HG03565 (cell line): ENCODE measurements around the gene SPP2.

Experiments
- ATAC-seq: cut with Tn5 transposase; IDR thresholded peaks from one replicate; pipeline ENCODE4 v1.9.1; 2021; ENCODE audit warnings: mild to moderate bottlenecking, moderate library complexity; ENCODE audit not compliant: unreplicated experiment

SPP2 gene

GRCh38 chr2:234033885-234034284 is 16.6 kb upstream of the SPP2 start:
- no peak for ATAC-seq

GRCh38 chr2:234038076-234038802 is 12.3 kb upstream of the SPP2 start:
- no peak for ATAC-seq

GRCh38 chr2:234044157-234044556 is 6.3 kb upstream of the SPP2 start:
- ATAC-seq, result no peak

GRCh38 chr2:234046521-234046920 is 4.0 kb upstream of the SPP2 start:
- no peak for ATAC-seq

GRCh38 chr2:234047361-234047760 is 3.1 kb upstream of the SPP2 start:
- ATAC-seq, result no peak

- ATAC-seq, result no peak
Measured at GRCh38 chr2:234048049-234048448, 2.5 kb upstream of the SPP2 start.

- no peak for ATAC-seq
Measured at GRCh38 chr2:234051374-234052070, 1.0 kb downstream of the SPP2 start.

- ATAC-seq, result no peak
Measured at GRCh38 chr2:234058881-234059280, 8.4 kb downstream of the SPP2 start.

- ATAC-seq, result no peak
Measured at GRCh38 chr2:234060236-234060635, 9.7 kb downstream of the SPP2 start.

GRCh38 chr2:234061624-234062257 is 11.2 kb downstream of the SPP2 start:
- ATAC-seq, result no peak

- ATAC-seq, result no peak
Measured at GRCh38 chr2:234066587-234066986, 16.1 kb downstream of the SPP2 start.

- no peak for ATAC-seq
Measured at GRCh38 chr2:234071664-234072063, 21.2 kb downstream of the SPP2 start.

- no peak for ATAC-seq
Measured at GRCh38 chr2:234072454-234072853, 22.0 kb downstream of the SPP2 start.

- no peak for ATAC-seq
Measured at GRCh38 chr2:234074751-234075517, 24.4 kb downstream of the SPP2 start.

GRCh38 chr2:234075518-234075915 is 25.0 kb downstream of the SPP2 start:
- ATAC-seq, result no peak

GRCh38 chr2:234075947-234076346 is 25.4 kb downstream of the SPP2 start:
- no peak for ATAC-seq

GRCh38 chr2:234076451-234076850 is 25.9 kb downstream of the SPP2 start:
- ATAC-seq, result no peak

- ATAC-seq, result no peak
Measured at GRCh38 chr2:234078129-234078528, 27.6 kb downstream of the SPP2 start.

GRCh38 chr2:234081970-234082822 is 31.7 kb downstream of the SPP2 start:
- ATAC-seq, result no peak

- ATAC-seq, result no peak
Measured at GRCh38 chr2:234083572-234084348, 33.3 kb downstream of the SPP2 start.
